K562 (cell line): ENCODE measurements around the gene KCNQ5. TPM values are rescaled to one million over a fixed set of nuclear protein-coding genes. Genes with fewer than 3 reads are reported as not detected.

Experiments used
- CBX3 ChIP-seq, 2 experiments: IDR thresholded peaks; 1 replicate in 1 of 2; 2 replicates in 1 of 2; pipeline ENCODE4 v1.6.1; 2012; ENCODE audit warnings: inconsistent platforms in 2 of 2, low read length in 2 of 2, borderline replicate concordance in 1 of 2, control low read depth in 1 of 2
- NFXL1 ChIP-seq: fragments of 450-650 bp; formaldehyde crosslinking; IDR thresholded peaks from 2 replicates; pipeline ENCODE4 v1.4.0; 2021; ENCODE audit warnings: mild to moderate bottlenecking
- SIN3B ChIP-seq: fragments of 450-650 bp; IDR thresholded peaks from 2 replicates; pipeline ENCODE4 v1.6.1; 2017; ENCODE audit warnings: low read depth, mild to moderate bottlenecking, moderate library complexity
- TCF3 ChIP-seq: sonication (generic); formaldehyde crosslinking; IDR thresholded peaks from 2 replicates; pipeline ENCODE4 v1.4.0; 2020; ENCODE audit warnings: mild to moderate bottlenecking, missing genetic modification reagents
- ZNF174 ChIP-seq: fragments of 250-450 bp; sonication (Bioruptor Pico); IDR thresholded peaks from 2 replicates; pipeline ENCODE4 v1.4.0; 2020; ENCODE audit warnings: mild to moderate bottlenecking
- polyA plus RNA-seq, 8 experiments: library from polyadenylated mRNA; depleted of rRNA in 4 of 8; stranded (reverse) in 5 of 8; unstranded in 3 of 8; fragments of >200 nt; fragmentation: Nextera tagmentation in 2 of 8; fragmentation: Illumina TruSeq in 1 of 8; extraction: Ambion mirVana in 2 of 8; extraction: Trizol in 1 of 8; gene quantifications; 2 replicates each; pipeline versions ENCODE4 v1.2.1 to v1.2.3, GENCODE V29; 2011 to 2014; ENCODE audit warnings: inconsistent platforms in 1 of 8, missing spikeins in 1 of 8
- total RNA-seq, 7 experiments: library from RNA; depleted of rRNA in 6 of 7; stranded (reverse); fragments of >200 nt in 6 of 7; fragmentation: Illumina TruSeq in 2 of 7; extraction: Trizol in 2 of 7; gene quantifications; 2 replicates each; pipeline versions ENCODE4 v1.2.1 to v1.2.3, GENCODE V29; 2011 to 2021; ENCODE audit warnings: low replicate concordance in 1 of 7
- TF ChIP-seq, protein P1 (sequence below): fragments of 250-450 bp; sonication (Bioruptor Pico); IDR thresholded peaks from 2 replicates; pipeline ENCODE4 v1.5.0; 2021; ENCODE audit warnings: mild to moderate bottlenecking, moderate library complexity
- TF ChIP-seq, protein P2 (sequence below), 2 experiments: fragments of 450-650 bp; IDR thresholded peaks; 2 replicates each; pipeline ENCODE4 v1.6.1; 2016
- TF ChIP-seq, protein P3 (sequence below): sonication (generic); formaldehyde crosslinking; IDR thresholded peaks from 2 replicates; pipeline ENCODE4 v1.8.1; 2022; ENCODE audit warnings: missing genetic modification reagents

Gene KCNQ5
- total and polyA plus RNA-seq, 9 of the 15 experiments (the other 6 are each of a cell fraction or from before 2014, with no cell fraction given), result 0.31 to 5.9 (median 2.6) TPM

DNA sequence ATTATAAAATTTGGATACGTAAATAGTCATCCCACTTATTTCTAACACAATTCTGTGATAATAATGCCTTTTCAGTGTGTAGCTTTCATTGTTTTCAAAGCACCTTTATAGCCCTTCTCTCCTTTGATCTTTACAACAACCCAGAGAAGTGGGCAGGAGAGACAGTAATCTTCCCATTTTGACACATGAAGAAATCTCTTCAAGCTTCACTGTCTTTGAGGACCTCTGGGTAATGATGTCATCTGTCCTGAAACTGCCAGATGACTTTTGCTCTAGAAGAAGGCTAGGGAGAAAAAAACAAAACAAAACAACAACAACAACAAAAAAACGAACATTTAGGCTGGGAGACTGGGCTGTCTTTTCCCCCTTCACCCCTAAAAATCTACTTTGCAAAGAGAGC, 203.0 kb downstream of the KCNQ5 start (continued):
- TF ChIP-seq, protein P1, sequence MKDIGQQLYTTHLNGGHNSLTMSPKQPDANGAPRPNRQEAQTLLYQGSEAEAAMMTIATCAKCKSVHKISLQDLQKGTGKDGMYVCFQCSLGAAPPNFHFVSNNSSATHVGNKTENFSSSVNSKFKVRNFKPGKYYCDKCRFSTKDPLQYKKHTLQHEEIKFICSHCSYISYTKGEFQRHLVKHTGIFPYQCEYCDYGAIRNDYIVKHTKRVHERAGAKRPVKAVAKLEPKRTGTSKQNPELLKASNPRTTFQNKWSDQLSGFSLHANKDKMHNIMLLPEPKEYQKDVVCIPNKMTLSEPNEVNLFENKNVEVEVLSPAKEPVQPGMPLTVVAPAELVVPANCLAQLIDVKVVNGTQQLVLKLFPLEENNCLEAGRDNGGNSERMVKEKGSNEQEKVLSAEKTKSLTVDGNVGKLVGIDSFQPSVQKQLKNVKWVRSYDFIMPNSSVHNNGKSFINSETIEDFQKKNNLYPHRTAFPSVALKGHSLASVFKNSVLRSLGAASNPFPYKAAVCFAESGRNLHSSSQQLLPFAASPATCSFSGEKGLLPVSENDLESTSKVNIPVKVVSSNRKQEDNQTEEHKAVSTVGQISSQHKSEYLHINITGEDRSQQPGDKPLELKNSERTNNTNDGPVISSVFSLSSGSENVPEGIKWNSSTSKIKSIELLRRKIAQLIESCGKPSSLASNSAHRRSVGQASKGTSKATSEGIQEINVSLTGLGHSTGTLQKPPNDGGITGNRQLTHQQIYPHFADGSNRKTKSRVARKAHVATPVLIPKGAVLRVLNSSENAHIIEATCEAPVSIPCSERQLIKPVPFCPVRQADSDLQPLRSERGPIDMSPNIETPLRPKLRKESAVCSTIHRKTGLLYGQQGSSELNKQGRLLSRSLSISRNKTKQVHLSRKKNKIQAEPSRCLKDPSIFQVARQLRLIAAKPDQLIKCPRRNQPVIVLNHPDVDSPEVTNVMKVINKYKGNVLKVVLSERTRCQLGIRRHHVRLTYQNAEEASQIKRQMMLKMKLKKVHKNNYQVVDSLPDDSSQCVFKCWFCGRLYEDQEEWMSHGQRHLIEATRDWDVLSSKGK (CRISPR knock-in tag), result no peak
- TF ChIP-seq SIN3B (no peak), CBX3 (IDR thresholded peaks at IDR 0.05; ENCODE audit: borderline replicate concordance in 1 of 2, low read length in 2 of 2) (no peak), TCF3 (CRISPR knock-in tag) (no peak), NFXL1 (no peak), ZNF174 (no peak)
- TF ChIP-seq, protein P2, sequence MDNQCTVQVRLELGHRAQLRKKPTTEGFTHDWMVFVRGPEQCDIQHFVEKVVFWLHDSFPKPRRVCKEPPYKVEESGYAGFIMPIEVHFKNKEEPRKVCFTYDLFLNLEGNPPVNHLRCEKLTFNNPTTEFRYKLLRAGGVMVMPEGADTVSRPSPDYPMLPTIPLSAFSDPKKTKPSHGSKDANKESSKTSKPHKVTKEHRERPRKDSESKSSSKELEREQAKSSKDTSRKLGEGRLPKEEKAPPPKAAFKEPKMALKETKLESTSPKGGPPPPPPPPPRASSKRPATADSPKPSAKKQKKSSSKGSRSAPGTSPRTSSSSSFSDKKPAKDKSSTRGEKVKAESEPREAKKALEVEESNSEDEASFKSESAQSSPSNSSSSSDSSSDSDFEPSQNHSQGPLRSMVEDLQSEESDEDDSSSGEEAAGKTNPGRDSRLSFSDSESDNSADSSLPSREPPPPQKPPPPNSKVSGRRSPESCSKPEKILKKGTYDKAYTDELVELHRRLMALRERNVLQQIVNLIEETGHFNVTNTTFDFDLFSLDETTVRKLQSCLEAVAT (IDR thresholded peaks at IDR 0.05), result no peak
- TF ChIP-seq, protein P3, sequence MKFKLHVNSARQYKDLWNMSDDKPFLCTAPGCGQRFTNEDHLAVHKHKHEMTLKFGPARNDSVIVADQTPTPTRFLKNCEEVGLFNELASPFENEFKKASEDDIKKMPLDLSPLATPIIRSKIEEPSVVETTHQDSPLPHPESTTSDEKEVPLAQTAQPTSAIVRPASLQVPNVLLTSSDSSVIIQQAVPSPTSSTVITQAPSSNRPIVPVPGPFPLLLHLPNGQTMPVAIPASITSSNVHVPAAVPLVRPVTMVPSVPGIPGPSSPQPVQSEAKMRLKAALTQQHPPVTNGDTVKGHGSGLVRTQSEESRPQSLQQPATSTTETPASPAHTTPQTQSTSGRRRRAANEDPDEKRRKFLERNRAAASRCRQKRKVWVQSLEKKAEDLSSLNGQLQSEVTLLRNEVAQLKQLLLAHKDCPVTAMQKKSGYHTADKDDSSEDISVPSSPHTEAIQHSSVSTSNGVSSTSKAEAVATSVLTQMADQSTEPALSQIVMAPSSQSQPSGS (CRISPR knock-in tag), result no peak
